Hypothalamus (tissue), 51 donors: ENCODE measurements around the gene SYT13.
"Not testable (repeated sequence)": the region's sequence is repeated elsewhere in the genome, so short reads cannot be mapped to it uniquely, and the experiment has no call there.

Experiments used
- DNase-seq, 51 donors: peaks; one replicate each; lab custom pipeline; 2025; lab: John Stamatoyannopoulos, UW

Gene SYT13

DNA sequence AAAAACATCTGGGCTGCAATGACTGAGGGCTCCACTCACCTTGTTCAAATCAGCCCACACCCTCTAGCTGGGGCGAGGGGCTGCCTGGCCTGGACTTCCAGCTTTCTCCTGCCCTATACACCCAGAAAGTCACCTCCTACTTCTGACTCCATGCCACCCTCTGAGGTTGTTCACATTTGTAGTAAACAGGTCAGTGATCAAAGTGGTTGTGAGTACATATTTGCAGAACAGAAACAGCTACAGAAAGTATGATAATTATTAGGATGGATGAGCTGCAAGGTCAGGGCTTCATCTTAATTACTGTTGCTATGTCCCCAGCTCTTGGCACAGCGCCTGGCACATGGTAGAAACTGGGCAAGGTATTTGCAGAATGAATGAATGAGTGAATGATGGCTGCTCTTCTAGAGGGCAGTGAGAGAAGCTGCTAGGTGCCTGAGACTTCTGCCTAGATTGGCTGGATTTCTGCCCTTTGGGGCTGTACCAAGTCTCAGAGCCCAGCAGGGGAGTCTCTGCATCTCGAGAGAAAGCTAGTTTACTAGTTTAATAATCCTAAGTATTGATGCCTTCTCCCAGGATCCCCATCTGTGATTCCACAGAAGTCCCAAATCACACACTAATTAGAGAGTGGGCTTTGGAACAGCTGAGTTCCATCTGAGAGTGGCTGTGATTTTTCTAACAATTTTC is 36.0 kb downstream of the SYT13 start:
- no peak for DNase-seq

- DNase-seq, result not testable (repeated sequence)
These were observed 36.8 kb downstream of the SYT13 start for GRCh38 chr11:45249372-45249771.

DNA sequence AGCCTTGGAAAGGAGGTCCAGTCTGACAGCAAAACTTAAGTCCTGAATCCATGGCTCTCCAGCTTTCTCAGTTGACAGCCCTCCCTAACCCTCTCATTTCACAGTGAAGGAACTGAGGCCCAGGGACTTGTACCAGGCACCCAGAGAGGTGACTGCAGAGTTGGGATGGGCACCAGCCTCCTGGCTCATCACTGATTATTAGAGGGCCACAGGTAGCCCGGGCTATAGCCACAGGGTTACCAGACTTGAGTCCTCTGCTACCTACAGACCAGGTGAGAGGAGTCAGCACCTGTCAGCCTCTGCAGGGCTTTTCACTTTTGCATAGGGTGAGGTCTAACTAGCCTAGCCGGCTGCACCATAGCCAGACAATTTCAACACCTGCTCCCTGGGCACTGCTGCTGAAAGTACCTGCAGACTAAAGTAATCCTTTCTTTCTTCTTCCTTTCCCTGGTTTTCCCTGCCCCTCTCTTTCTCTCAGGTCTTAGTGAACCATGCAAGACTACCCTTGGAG is 37.6 kb downstream of the SYT13 start:
- no peak for DNase-seq

GRCh38 chr11:45247433-45247832 is 38.7 kb downstream of the SYT13 start:
- no peak for DNase-seq

GRCh38 chr11:45246241-45246640 is 39.9 kb downstream of the SYT13 start:
- no peak for DNase-seq

GRCh38 chr11:45245218-45246045 is 40.7 kb downstream of the SYT13 start:
- DNase-seq, result no peak

DNA sequence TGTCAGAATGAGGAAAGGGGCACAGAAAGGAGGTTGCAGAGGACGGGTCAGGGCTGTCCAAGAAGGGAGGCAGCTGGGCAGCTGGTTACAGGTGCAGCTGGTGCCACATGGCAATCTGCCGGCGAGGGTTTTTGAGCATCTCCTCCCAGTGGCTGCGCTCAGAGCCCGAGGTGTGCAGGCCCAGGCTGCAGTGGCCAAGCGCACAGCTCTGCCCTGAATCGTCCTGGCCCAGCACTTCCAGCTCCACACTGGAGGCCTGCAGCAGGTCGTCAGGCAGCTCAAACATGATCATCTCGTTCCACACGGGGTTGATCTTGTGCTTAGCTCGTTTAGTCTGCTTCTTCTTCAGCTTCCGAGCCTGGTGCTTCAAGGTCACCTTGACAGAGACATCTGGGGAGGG is 42.2 kb downstream of the SYT13 start:
- DNase-seq, result no peak

- DNase-seq, result no peak
These were observed 46.4 kb downstream of the SYT13 start for GRCh38 chr11:45239733-45240132.

GRCh38 chr11:45238724-45239123 is 47.4 kb downstream of the SYT13 start:
- DNase-seq, result no peak

DNA sequence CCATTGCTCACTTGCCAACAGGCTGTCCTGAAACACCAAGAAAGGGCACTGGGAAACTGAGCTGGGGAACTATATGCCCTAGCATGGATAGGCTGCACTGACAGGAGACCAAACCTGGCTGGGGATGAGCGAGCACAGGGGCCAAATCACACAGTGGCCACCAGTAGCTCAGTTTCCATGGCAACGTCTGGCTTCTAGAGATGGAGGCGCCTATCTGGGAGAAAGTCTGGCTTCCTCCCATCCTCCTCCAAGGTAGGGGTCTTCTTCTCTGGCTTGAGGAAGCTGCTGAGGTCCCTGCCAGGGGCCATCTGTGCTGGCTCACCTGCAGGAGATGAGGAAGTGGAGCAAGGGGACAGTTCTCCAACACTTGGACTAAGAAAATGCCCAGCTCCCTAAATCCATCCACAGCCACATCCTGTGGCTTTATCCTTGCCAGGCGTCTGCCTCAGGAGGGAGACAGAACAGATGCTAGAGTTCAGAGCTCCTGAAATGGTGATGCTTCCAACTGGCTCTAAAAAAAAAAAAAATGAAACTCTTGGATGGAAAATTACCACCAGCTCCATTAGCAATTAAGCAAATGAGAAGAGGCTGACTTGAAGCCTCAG is 48.3 kb downstream of the SYT13 start:
- DNase-seq, result peak in 6 of 51 donors; percentile 6 to 32 (median 16)

- no peak for DNase-seq
These were observed 51.7 kb downstream of the SYT13 start for GRCh38 chr11:45234306-45235006.

DNA sequence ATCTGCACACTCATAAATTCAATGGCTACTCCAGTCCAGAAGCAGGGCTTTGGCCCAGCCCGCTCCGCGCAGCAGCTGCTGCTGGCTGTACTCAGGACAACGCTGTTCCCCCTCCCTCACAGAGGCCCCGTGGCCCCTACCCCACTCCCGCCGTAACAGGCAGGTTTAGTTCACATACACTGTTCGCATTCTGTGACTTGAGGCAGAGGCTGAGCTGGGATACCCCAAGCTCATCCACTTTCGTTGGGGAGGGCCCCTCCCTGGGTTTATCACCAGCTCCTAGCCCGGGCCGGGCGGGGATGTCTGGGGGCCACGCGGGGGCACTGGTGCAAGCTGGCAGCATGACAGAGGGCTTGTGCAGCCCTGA is 52.4 kb downstream of the SYT13 start:
- DNase-seq, result no peak

GRCh38 chr11:45233121-45233803 is 52.9 kb downstream of the SYT13 start:
- DNase-seq, result peak in 24 of 51 donors; percentile 2 to 61 (median 22)

DNA sequence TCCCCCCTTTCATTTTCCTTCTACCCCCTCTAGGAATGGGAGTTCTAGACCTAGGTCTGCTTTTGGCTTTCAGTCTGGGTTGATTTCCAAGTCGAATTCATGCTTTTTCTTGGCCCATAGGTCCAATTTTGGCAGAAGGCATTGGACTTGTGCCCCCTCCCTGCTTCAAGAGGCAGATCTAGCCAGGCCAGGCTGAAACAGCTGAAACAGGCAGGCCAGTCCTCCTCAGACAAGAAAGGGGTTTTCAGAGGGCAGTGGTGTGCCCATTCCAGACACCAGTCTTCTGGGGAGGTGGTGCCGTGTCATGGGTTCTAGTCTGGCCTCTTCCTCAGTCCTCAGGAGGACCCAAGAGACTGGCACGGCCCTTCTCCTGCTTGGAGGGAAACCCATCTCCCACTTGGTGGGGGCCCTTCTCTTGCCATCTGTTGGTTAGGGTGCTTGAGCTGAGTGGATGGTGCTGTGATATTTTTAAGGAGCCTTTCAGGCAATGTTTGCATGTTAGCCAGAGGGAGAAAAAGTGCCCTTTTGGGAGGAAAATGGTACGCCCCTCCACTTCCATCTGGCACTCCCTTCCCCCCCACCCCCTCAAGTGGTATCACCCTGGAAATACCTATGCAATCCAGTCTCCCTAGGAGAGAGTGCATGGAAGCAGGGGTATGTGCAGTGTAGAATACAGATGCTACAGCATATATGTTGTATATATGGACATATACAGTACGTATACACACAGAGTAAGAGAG is 53.6 kb downstream of the SYT13 start:
- DNase-seq, result no peak

GRCh38 chr11:45229401-45230020 is 56.6 kb downstream of the SYT13 start:
- no peak for DNase-seq

DNA sequence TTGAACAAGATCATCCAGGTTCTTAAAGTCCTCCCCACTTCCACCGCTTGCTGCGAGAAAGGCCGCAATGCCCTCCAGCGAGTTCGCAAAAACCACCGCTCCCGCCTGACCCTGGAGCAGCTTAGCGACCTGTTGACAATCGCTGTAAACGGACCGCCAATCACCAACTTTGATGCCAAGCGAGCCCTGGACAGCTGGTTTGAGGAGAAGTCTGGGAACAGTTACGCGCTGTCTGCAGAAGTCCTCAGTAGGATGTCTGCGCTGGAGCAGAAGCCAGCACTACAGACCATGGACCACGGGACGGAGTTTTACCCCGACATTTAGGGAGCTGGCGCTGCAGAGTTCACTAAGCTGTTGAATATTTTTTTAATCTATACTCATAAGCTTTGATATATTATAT is 58.3 kb downstream of the SYT13 start:
- no peak for DNase-seq

DNA sequence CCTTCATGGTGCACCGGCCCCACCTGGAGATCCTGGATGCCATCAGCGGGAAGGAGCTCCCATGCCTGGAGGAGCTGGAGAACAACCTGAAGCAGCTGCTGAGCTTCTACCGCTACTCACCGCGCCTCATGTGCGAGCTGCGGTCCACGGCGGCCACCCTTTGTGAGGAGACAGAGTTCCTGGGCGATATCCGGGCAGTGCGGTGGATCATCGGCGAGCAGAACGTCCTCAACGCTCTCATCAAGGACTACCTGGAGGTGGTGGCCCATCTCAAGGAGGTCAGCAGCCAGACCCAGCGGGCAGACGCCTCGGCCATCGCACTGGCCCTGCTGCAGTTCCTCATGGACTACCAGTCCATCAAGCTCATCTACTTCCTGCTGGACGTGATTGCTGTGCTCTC is 59.2 kb downstream of the SYT13 start:
- no peak for DNase-seq

DNA sequence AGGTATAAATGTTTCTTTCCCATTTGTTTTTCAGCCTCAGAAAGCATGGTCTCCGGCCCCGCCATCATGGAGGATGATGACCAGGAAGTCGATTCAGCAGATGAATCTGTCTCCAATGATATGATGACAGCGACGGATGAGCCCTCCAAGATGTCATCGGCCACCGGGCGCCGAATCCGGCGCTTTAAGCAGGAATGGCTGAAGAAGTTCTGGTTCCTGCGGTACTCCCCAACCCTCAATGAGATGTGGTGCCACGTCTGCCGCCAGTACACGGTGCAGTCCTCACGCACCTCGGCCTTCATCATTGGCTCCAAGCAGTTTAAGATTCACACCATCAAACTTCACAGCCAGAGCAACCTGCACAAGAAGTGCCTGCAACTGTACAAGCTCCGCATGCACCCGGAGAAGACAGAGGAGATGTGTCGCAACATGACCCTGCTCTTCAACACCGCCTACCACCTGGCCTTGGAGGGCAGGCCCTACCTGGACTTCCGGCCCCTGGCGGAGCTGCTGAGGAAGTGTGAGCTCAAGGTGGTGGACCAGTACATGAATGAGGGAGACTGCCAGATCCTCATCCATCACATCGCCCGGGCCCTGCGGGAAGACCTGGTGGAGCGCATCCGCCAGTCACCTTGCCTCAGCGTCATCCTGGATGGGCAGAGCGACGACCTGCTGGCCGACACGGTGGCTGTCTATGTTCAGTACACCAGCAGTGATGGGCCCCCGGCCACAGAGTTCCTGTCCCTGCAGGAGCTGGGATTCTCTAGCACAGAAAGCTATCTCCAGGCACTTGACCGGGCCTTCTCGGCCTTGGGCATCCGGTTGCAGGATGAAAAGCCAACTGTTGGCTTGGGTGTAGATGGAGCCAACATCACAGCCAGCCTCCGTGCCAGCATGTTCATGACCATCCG is 59.9 kb downstream of the SYT13 start:
- no peak for DNase-seq
